Measurements from ENCODE around the gene CNN1. TPM values are rescaled to one million over a fixed set of nuclear protein-coding genes. Genes with fewer than 3 reads are reported as not detected.

CNN1 gene
- 100 to 1,000 TPM in 7 of 12 donors, 10 to 100 TPM in 4, not detected in 1; 37.7 to 129 (median 108) TPM for polyA plus RNA-seq (ENCODE audit: insufficient read length in 12 of 12)
- long read RNA-seq, donor 1, transcript CNN1-201 (7 exons, 1,633 nt): major isoform, 146 of 160 reads
- long read RNA-seq, donor 1, partial matches to known transcripts: 14 of 160 reads
- long read RNA-seq, donor 1, other reads (novel, unspliced or antisense): 0 of 160 reads
- long read RNA-seq, donor 2, transcript CNN1-201 (7 exons, 1,633 nt): major isoform, 63 of 92 reads
- long read RNA-seq, donor 2, partial matches to known transcripts: 8 of 92 reads
- long read RNA-seq, donor 2, other reads (novel, unspliced or antisense): 21 of 92 reads
- long read RNA-seq, donor 3, transcript CNN1-201 (7 exons, 1,633 nt): major isoform, 21 of 21 reads
- long read RNA-seq, donor 3, partial matches to known transcripts: 0 of 21 reads
- long read RNA-seq, donor 3, other reads (novel, unspliced or antisense): 0 of 21 reads
- long read RNA-seq, donor 4, transcript CNN1-201 (7 exons, 1,633 nt): major isoform, 36 of 42 reads
- long read RNA-seq, donor 4, partial matches to known transcripts: 0 of 42 reads
- long read RNA-seq, donor 4, other reads (novel, unspliced or antisense): 6 of 42 reads
- long read RNA-seq, donor 5, transcript CNN1-201 (7 exons, 1,633 nt): major isoform, 35 of 52 reads
- long read RNA-seq, donor 5, partial matches to known transcripts: 6 of 52 reads
- long read RNA-seq, donor 5, other reads (novel, unspliced or antisense): 11 of 52 reads
- long read RNA-seq, donor 6, transcript CNN1-201 (7 exons, 1,633 nt): major isoform, 25 of 37 reads
- long read RNA-seq, donor 6, partial matches to known transcripts: 5 of 37 reads
- long read RNA-seq, donor 6, other reads (novel, unspliced or antisense): 7 of 37 reads
- long read RNA-seq, donor 7, transcript CNN1-201 (7 exons, 1,633 nt): major isoform, 8 of 13 reads
- long read RNA-seq, donor 7, partial matches to known transcripts: 5 of 13 reads
- long read RNA-seq, donor 7, other reads (novel, unspliced or antisense): 0 of 13 reads
- long read RNA-seq, donor 8, transcript CNN1-201 (7 exons, 1,633 nt): major isoform, 58 of 80 reads
- long read RNA-seq, donor 8, partial matches to known transcripts: 6 of 80 reads
- long read RNA-seq, donor 8, other reads (novel, unspliced or antisense): 15 of 80 reads
- long read RNA-seq, donor 9, transcript CNN1-201 (7 exons, 1,633 nt): major isoform, 11 of 12 reads
- long read RNA-seq, donor 9, partial matches to known transcripts: 0 of 12 reads
- long read RNA-seq, donor 9, other reads (novel, unspliced or antisense): 0 of 12 reads
- long read RNA-seq, donor 10, transcript CNN1-201 (7 exons, 1,633 nt): major isoform, 25 of 41 reads
- long read RNA-seq, donor 10, partial matches to known transcripts: 11 of 41 reads
- long read RNA-seq, donor 10, other reads (novel, unspliced or antisense): 5 of 41 reads
- long read RNA-seq, donor 11, transcript CNN1-201 (7 exons, 1,633 nt): major isoform, 34 of 46 reads
- long read RNA-seq, donor 11, partial matches to known transcripts: 0 of 46 reads
- long read RNA-seq, donor 11, other reads (novel, unspliced or antisense): 12 of 46 reads

GRCh38 chr19:11538232-11539036 is at the start of gene CNN1:
CNN1 (plus strand) TSS chr19:11538851; CDS start chr19:11538928, 77 bp downstream.
- DNase-seq: peak; percentile 76

- no peak for DNase-seq
Observed at GRCh38 chr19:11489378-11489777, 49.3 kb upstream of the CNN1 start.

- DNase-seq: no peak
Observed at GRCh38 chr19:11494634-11495285, 43.9 kb upstream of the CNN1 start.

DNA sequence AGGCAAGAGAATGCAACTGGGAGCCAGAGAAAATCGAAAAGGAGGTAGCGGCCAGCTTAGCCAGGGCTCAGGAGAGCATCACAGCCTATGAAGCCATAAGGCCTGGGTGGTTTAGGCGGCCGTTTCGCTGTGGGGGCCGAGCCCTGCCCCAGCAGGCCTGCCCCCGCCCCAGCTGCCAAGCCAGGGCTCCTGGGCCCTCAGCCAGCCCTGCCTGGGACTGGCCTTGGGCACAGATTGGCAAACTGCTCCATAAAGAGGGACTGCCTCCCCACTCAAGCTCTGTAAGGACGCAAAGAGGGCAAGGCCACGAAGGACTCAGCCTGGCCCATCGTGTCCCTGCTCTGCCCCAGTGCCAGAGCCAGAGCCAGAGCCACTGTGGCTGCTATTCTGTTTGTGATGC is 43.2 kb upstream of the CNN1 start:
- DNase-seq: no peak

GRCh38 chr19:11495885-11496284 is 42.8 kb upstream of the CNN1 start:
- DNase-seq: no peak

- no peak for DNase-seq
Observed at GRCh38 chr19:11496391-11497163, 42.1 kb upstream of the CNN1 start.

DNA sequence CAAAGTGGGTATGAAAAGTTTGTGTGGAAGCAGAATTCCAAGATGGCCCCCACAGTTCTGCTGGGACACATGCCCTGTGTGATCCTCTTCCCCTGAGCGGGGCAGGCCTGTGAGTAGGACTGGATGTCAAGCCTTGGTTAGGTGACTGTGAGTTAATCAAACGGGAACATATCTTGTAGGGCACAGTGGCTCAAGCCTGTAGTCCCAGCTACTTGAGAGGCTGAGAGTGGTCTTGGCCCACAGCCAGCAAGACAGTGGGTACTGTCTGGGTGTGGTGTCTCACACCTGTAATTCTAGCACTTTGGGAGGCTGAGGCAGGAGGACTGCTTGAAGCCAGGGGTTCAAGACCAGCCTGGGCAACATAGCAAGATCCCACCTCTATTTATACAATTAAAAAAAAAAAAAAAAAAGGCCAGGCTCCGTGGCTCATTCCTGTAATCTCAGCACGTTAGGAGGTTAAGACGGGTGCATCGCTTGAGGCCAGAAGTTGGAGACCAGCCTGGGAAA is 39.4 kb upstream of the CNN1 start:
- no peak for DNase-seq

GRCh38 chr19:11499890-11500420 is 38.7 kb upstream of the CNN1 start:
- no peak for DNase-seq

- DNase-seq: no peak
Observed at GRCh38 chr19:11504502-11505031, 34.1 kb upstream of the CNN1 start.

DNA sequence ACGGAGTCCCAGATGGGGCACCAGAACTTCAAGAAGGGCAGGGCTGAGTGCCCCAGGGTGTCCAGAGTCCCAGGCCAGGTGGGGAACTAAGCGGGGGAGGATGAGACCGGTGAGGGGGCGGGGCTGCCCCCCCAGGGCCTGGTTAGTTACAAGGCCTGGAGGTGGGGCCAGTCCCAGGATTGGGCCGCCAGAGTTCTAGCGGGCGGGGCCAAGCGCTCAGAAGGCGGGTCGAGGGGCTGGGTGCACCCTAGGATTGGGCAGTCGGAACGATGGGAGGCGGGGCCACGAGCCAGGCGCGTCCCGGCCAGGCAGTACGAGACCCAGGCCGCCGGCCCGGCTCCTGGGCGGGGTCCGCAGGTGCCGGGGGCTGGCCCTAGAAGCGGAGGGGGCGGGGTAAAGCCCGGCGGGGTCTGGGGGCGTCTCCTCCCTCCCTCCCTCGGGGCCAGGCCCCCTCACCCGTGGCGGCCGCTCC is 33.6 kb upstream of the CNN1 start:
- peak; percentile 94 for DNase-seq

GRCh38 chr19:11505504-11506100 is 33.0 kb upstream of the CNN1 start, which contains the start of gene ZNF653:
ZNF653 (minus strand) TSS chr19:11505839; CDS start chr19:11505786, 53 bp downstream.
- DNase-seq: peak; percentile 97

- no peak for DNase-seq
Observed at GRCh38 chr19:11506101-11506555, 32.5 kb upstream of the CNN1 start.

DNA sequence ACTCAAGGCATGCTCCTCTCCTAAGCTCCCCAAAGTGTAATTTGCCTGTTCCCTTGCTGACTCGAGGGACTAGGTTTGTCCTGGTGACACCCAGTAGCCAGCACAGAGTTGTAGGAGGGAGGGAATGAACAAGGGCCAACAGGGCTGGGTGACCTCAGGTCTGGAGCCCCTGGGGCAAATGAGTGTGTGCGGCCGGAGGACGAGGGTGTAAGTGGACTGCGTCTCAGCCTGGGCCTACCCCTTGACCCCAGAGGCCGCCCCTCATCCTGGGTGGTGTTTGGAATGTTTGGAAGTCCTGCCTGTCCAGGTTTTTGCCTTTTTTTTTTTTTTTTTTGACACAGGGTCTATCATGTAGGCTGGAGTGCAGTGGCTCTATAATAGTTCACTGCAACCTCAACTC is 31.7 kb upstream of the CNN1 start:
- DNase-seq: no peak

DNA sequence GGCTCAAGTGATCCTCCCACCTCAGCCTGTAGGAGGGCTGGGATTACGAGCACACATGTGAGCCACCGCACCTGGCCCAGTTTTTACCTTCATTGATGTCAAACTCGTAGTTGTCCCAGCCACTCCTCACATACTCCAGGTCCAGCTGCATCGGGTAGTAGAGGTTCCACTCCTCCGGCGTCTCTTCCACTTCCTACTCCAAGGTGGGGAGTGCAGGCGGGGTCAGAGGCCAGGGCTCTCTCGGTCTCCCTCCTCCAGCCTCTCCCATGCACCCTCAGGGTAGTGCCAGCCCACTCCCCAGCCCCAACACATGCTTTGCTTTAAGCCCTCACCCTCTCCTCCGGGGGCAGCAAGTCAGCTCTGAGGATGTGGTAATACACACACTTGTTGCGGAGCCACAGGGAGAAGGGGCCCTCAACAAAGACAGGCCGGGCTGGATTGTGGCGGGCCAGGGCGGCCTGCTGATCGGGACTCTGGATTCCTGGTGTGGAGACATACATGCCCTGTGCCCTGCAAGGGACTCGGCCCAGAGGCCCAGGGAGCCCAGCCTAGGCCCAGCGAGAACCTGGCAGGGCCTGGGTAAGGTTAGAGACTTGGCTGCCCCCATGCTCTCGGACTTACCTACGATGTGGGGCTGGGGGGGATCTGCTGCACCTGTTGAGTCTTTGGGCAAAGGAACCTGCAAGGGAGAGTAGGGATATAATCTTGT is 31.1 kb upstream of the CNN1 start:
- no peak for DNase-seq

- DNase-seq: no peak
Observed at GRCh38 chr19:11510444-11510843, 28.2 kb upstream of the CNN1 start.

DNA sequence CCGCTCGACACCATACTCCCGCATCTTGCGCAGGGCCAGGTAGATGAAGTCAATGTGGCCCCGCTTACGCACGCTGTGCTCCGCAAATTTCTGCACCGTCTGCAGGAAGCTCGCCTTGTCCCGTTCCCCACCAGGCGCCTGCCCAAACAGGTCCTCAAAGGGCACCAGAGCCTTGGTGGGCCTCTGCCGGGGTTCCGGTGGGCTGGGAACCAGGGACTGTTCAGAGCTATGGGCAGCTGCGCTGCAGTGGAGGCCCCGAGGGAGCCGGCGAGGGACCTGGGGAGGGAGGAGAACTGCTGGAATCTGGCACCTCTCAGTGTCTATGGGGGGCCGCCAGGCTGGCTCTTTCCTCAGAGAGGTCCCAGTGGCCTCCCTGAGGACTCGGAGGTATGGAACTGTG is 24.7 kb upstream of the CNN1 start:
- no peak for DNase-seq

DNA sequence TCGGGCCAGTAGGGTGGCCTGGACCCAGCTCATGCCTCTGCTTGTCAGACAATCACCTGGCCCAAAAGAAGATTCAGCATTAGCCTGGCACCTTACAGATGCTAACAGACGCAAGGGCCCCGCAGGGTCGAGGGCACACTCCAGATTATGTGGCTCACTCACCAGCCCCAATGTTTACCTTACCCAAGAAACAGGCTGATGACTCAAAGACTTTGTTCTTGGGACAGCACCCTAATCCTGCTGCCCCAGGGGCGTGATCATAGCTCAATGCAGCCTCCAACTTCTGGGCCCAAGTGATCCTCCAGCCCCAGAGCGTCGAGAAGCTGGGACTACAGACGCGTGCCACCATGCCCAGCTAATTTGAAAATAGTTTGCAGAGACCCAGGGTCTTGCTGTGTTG is 19.5 kb upstream of the CNN1 start:
- no peak for DNase-seq

Data from muscle of arm (tissue), 14 donors.